ENCODE data around the gene NRIP1. TPM values are rescaled to one million over a fixed set of nuclear protein-coding genes. Genes with fewer than 3 reads are reported as not detected.

NRIP1 gene
- polyA plus RNA-seq, 5 donors = 17.8 to 29.3 (median 26.5) TPM

DNA sequence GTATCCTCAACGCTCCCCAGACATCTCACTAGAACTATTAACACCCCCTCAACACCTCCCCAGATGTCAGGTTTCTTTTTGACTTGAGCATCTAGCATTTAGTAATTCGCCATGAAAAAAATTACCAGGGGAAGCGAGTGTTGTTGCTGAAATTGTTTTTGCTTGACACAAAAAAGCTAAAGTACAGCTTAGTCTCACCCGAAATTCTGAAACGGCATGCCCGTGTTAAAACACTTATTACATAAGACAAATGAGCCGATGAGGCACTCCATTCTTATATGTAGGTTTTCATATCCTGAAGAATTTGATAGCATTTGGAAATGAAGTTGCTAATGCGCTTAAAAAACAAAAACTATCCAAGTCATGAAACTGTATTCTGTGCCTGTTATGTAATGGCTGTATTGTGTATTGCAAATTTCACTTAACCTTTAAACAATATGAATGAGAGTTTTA is 1.3 kb upstream of the NRIP1 start:
- DNase-seq = peak in 1 of 2 donors; percentile 33

DNA sequence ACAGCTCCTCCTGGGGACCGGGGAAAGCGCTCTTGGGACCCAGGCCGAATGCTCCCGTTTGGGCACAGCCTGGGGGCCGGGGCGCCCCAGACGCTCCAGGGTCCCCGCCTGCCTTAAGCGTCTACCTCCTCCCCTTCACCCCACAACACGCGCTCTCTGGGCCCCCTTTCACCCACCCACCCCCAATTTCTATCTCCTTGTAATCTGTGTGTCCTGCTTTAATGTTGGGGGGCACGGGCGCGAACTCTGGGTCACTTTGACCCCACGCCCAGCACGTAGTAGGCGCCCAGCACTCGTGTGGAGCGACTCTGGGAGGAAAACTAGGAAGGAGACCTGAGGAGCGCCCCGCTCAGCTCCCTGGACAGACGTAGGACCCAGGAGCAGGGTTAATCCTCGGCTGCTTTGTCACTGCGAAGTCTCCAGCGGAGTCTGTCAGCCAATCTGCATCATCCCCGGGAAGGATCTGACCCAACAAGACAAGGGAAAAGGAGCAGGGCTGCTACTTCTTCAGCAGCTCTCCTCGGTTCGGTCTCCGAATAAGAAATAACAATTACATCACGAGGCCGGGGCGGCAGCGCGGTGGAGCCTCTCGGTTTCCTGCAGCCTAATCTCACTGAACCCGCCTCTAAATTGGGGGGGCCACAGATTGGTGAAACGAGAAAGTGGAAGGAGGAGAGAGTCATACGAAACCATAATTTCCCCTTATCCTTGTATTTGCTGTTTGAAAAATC is 757 bp upstream of the NRIP1 start:
- DNase-seq = peak; percentile 74 to 76

DNA sequence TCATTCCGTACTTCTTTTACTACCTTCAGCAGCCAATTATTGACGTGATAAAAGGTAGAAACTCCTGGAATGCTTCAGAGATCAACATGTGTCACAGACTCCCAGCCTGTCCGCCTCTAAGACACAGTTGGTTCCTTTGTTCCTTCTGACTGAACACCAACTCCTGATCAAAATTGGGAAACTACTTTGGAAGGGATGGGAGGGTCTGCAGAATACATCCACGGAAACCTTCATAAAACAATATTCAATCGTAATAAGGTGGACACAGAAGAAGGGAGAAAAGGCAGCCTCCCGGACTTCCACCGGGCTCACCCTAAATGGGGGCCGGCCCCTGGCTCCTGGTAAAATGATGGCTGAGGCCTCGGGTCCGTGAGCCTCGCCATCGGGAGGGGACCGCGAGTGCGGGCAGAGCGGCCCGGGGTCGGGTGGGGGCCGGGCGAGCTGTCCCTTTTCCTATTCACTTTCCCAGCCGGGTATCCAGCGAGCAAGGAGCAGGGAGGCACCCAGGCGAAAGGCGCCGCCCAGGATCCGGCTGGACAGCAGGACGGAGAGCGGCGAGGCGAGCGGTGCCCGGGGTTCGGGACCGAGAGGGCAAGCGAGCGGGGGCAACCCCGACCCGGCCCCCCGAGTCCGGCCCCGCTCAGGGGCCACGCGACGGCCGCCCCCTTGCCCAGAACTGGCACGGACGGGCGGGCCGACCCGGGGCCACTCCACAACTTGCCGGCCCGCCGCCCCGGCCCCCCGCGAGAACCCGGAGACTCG is 805 bp downstream of the NRIP1 start:
- DNase-seq = peak; percentile 33 to 52

DNA sequence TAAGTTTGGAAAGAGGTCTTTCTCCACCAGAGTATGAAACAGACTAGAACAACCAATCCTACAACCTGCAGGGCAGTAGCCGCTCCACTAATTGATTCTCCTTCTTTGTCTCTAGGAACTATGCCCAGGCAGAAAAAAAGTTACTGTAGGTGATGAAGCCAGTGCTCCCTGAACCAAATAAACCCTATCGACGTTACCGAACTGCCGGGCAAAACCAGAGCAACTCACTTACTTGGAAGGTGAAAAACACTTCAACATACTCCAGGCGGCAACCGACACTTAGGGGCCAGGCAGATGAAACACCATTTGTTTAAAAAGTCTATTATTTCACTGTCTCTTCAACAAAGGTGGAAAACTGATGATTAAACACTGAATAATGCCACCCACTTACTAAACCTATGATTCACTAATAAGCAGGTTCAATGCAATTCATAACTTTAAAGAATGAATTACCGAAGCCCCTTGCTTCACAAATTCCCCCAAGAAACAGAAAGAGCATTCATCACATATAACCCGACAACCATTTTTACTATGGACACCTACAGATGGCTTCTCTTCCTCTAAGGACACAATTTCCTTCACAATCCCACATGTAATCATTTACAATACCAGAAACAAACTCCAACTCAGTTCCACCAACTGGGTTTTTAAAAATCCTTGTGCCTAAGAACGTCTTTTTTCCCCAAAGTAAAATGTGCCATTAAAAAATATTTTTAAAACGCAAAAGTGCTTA is 1.6 kb downstream of the NRIP1 start:
- no peak for DNase-seq

DNA sequence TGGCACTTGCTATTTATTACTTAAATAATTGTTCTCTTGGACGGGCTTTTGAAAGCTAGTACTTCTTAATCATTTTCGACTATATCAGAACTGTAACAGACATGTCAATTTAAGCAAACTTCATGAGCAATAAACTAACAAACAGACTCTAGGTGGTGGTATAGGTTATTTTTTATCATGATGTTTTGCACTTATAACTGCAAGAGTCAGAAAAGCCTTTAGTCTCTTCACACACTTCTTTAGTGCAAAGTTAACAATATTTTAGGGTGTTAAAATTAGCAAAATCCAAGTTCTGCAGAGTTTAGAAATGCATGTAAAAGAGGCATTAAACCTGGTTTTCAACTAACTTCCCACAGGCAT is 2.2 kb downstream of the NRIP1 start:
- DNase-seq = no peak

DNA sequence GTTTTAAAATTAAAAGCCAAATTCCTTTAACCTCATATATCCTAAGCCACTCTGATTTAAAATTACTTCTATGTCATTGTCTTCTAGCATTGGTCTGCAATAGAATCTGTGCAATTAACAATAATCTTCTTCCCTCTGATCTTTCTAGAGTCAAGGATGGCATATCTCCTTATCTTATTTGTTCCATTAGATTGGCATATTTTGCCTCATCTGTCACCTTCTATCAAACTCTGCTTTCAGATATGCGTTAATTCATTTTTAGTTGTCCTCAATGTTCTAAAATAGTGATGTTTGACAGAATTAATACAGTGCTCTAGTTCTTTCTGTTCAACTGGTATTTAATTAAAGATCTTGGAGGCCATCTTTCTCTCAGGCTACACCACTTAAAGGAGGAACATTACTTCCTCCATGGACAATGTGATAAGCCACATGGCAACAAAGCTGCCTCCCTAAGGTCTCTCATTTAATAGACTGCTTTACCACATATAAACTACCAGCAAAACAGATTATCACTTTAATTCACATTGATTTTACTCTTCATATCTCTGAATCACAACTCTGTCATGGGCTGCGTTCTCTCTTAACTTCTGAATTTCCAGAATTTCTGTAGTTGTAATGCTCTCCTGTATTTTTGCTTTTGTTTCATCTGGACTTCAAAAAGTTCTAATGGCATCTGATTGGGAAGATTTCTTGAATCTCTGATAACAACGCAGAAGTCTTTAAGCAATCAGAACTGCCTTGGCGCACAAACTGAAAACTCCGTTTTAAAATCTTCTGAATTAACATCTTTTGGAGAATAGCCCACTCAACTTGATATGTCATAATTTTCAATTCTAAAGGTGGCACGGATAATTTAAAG is 2.8 kb downstream of the NRIP1 start:
- DNase-seq = no peak

DNA sequence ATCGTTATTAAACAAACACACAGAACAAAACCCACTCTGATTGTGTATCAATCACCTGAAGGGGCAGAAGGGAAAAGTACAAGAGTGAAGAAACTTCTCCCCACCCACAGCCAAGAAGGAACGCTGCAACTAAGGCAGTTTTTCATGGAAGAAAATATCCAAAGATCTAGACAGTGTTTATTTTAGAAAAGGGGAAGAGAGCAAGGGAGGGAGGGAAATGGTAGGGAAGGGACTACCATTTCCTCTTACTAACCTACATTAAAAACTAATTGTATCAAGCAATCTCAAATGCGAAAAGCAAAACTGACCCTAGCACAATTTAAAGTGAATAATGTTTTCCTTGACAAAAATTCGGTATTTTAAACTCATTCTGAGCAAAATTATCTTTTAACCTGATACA is 3.5 kb downstream of the NRIP1 start:
- DNase-seq = no peak

DNA sequence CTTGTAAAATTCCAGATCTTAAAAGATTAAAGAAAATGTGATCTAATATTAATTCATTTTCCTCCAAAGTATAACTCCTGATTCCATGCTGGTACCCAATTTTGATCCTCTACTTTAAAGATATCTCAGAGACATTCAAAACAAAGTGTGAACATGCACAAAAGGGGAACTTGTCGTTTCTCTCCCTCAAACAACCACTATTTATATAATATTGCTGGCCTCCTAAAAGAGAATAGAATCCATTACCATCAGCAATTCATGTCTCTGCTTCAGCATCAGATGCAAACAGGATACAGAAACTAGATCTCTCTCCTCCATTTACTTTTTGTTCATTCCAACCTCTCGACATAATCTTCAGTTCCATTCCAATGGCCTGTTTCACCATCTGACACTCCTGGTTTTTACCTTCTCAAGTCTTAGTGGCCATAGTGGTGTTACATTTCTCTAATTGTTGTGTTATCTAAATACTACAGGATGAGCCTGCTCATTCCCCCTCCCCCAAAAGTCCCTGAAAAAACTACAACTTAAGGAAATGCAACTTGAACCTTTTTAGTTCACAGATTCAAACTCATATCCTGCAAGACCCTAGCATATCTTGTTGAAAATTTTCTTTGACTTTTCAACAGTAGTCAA is 4.1 kb downstream of the NRIP1 start:
- DNase-seq = no peak

DNA sequence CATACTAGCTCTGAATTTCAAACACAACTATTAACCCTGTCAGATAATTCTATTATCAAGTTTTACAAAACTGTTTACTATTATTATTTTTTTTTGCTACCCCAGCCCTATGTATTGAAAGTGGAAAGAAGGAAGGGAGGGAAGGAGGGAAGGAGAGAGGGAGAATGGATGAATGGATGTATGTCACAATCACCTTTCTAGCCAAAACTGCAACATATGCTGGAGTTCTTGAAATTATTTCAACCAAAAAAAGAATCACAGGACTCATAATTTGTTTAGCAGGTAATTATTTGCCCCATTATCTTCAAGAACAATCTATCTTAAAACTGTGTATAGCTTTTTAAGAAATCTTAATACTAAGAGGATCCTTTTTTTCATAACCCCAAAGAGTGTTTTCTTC is 5.4 kb downstream of the NRIP1 start:
- DNase-seq = no peak

DNA sequence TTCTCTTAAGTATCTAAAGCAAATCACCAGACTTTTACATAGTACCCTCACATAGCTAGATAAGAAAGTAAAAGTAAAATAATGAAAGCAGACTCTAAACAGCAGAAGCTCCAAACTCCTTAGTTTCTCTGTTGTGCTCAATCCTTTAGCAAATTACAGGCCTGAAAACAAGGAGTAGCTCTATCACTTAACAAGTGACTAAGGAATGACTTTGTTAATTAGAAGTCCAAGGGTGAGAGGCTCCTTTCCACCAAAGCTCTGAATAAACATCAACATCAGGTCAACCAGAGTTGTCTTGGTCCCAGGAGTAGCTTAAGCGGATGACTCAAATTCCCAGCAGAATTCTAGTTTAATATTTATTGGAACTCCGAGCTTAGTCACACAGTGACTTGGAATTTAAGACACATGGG is 5.9 kb downstream of the NRIP1 start:
- DNase-seq = no peak

DNA sequence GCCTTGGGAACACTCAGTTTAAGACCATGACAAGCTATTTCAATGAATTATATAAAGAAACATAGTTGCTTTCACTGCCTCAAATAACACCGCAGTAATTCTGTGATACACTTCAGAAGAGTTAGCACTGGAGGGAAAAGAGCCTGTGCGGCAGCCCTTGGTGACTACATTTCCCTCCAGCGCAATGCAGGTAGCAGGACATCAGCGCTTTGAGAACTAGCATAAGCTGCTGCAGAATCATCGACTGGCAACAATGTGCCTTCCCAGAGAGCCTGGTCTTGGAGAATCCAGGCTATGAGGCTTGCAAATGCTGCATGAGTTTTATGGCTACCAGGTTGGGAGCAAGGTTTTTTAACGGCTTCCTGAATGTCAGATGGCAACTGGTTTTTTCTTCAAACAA is 7.5 kb downstream of the NRIP1 start:
- no peak for DNase-seq

DNA sequence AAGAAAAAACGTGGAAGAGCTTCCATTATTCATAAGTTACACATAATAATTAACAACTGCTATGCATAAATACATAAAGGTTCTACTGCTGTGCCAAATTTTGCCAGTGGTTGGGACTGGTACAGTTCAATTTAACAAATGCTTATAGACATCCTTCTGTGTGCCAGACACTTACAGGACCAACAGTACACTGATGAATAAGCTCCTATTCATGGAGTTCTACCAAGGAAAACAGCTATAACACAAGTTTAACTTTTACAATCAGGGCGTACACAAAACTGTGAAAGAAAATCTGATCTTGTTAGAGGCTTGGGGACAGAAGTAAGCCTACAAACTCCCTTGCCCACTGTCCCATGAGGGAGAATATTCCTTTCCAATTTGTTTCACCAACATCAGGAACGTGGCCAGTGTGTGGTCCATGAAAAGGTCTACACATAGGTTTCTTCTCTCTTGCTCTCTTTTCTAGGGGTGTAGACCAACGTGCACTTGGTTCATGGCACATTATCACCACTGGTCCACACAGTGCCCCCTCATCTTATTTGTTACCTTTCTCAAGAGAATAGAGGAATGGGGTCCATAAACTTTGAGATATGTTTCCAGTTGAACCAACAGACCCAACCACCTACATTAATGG is 10.1 kb downstream of the NRIP1 start:
- DNase-seq = no peak

DNA sequence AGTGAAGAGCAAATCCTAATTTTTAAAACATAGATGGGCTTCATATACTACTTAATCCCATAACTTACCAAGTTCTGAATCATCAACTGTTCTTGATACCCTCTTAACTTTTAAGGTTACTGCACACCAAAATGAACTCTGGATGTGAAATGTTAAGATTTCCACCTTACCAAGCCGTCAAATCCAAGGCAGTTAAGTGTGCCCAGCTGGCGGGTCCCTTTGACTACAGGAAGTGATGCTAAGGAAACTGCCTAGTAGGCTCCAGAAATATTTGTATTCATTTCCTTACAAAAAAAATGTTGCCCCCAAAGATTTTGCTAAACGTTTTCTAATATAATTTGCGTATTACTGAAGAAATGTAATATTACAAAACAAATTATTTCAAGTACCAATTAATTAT is 10.7 kb downstream of the NRIP1 start:
- no peak for DNase-seq

DNA sequence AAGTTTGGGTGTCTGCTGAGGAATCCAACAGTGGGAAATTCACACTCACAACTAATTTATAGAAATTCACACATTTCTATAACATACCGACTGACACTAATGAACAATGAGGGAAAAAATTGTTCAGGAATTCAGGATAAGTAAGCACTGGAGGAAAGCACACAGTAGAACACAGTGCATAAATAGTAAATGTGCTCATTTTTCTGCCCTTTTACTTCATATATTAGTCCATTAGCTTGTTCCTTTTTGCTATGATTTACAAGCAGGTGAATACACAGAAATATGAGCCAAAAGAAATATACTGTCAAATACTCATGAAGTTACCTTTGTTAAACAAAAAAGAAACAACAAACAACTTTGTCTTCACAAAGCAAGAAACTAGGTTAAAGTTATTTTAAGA is 11.3 kb downstream of the NRIP1 start:
- no peak for DNase-seq

DNA sequence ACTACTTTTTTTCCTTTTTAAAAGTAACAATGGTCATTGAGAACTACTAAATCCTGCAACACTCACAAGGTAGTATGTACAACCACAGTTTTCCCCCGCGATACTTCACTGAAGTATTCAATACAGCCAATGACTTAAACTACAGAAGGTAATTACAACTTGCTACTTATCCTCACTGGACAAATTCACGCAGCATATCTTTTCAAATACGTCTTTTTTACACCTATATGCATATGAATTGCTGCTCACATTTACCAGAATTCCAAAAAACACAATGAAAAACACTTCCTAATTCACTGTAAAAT is 12.4 kb downstream of the NRIP1 start:
- no peak for DNase-seq

DNA sequence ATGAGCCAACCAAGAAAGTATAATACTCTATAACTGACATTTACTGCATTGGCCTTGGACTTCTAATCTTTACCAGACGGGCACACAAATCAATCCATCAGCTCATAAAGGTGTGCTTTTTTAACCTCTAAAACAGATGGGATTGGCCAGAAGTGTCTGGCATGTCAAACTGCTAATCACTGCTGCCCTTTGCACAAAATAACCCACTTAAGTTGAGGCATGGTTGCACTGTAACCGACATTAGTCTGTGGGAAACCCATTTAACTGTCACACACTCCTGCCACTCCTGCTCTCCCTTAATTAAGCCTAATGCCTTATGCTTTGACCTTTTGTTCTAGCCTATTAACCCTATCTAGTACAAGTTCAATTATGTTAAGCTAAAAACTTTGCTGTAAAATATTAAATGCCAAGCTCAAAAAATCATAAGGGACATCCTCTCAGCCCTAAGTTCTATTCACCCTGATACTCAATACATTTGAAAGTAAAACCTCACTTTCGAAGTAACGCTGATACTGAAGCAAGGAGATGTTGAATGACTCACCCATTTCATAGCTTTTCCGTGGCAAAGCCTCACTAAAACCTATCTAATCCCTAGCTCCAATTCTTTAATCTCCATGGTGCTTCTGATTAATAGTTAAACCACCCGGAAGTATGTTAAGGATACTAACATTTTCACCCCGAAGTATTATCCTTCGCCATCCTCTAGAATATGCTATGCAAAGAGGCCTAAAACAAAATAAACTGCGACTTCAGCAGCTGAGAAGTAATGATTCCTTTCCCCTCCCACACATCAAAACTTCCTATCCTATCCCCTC is 12.9 kb downstream of the NRIP1 start:
- no peak for DNase-seq

DNA sequence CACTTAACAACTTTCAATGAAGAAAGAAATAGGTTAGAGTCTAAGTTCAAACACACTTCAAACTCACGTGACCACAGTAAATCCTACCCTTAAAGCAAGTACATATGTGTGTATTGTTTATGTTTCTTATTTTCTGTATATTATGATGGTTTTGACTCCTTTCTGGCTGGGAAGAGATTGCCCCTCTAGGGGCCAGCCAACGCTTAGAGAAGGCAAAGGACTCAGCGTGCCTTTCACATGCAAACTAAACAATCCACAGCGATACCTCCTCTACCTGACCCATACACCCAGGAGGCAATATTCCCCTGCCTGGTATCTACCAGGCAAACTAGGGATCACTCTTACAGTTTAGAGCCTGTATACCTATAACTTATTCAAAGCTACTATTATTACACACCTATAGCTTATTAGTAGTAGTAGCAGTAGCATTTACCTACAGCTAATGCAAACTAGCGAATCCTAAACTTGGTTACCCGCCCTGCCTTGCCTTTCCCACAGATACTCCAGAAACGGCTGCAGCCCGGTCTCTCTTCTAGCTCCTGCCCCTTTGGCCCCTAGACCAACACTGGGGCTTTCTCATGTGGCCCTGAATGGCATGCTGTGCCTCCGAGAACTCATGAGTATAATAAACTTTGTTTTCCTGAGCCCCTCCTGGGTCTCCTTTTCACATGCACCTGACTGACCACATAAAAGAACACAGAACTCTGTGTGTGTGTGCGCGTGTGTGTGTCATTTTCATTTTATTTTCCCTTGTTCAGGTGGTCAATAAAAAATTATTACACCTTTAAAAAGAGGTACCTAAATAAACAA is 14.0 kb downstream of the NRIP1 start:
- no peak for DNase-seq

DNA sequence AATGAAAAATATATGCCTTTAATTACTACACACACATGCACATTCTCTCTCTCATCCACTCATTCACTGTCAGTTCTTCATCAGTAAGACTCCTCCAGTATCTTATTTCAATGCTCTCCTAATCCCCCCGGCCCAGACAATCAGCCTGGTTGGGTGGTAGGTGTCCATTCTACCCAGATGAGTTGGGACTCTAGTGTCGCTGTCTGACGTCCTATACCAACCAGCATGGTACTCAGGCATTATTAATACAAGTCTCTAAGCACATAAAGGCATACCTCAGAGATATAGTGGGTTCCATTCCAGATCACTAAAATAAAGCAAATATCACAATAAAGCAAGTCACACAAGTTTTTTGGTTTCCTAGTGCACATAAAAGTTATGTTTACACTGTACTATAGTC is 19.8 kb downstream of the NRIP1 start:
- no peak for DNase-seq

DNA sequence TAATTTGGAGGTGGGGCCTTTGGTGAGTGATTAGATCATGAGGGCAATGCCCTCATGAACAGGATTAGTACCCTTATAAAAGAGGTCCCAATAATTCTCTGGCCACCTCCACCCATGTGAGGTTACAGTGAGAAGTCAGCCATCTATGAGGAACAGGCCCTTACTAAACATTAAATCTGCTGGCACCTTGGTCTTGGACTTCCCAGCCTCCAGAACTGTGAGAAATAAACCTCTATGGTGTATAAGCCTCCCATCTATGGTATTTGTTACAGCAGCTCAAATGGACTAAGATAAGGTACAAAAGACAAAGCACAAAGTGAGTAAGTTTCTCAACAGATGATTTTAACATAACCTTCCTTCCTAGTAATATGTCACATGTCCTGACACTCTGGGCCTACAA is 22.3 kb downstream of the NRIP1 start:
- DNase-seq = no peak

All from right lung (tissue), 5 donors.